Muscle of back (tissue), 11 donors: ENCODE results near the gene PLGRKT. TPM values are rescaled to one million over a fixed set of nuclear protein-coding genes. Genes with fewer than 3 reads are reported as not detected.
"Not testable (repeated sequence)": the region's sequence is repeated elsewhere in the genome, so short reads cannot be mapped to it uniquely, and the experiment has no call there.

ENCODE experiments used
- DNase-seq, 3 donors: peaks; one replicate each; pipeline versions ENCODE4 v3.0.0 to v3.0.0-alpha.2; 2013
- polyA plus RNA-seq, 10 donors: library from polyadenylated mRNA; unstranded; fragments of 120-200 nt; gene quantifications; one replicate each; pipeline ENCODE4 v1.2.1, GENCODE V29; 2013; ENCODE audit not compliant: insufficient read length in 10 of 10

The PLGRKT gene
- polyA plus RNA-seq, 10 donors, result 26.3 to 35.3 (median 33.2) TPM

- DNase-seq, result peak in 1 of 3 donors; percentile 68
These were observed 48.5 kb downstream of the PLGRKT start for GRCh38 chr9:5389109-5389732.

- peak in 1 of 3 donors; percentile 9 for DNase-seq
These were observed 49.5 kb downstream of the PLGRKT start for GRCh38 chr9:5388026-5388819.

GRCh38 chr9:5384436-5384835 lies 53.3 kb downstream of the PLGRKT start:
- DNase-seq, result no peak

- no peak for DNase-seq
These were observed 55.2 kb downstream of the PLGRKT start for GRCh38 chr9:5382479-5382878.

- no peak for DNase-seq
These were observed 61.8 kb downstream of the PLGRKT start for GRCh38 chr9:5375790-5376477.

GRCh38 chr9:5375091-5375490 lies 62.6 kb downstream of the PLGRKT start:
- no peak for DNase-seq

- peak in 1 of 3 donors; percentile 17 for DNase-seq
These were observed 73.3 kb downstream of the PLGRKT start for GRCh38 chr9:5364294-5365024.

GRCh38 chr9:5361326-5362010 lies 76.3 kb downstream of the PLGRKT start:
- DNase-seq, result peak; percentile 23 to 37 (median 26)

- no peak for DNase-seq
These were observed 77.4 kb downstream of the PLGRKT start for GRCh38 chr9:5360341-5360740.

- peak in 2 of 3 donors; percentile 15 to 21 for DNase-seq
These were observed 80.2 kb downstream of the PLGRKT start for GRCh38 chr9:5357431-5358105.

GRCh38 chr9:5355817-5356216 lies 81.9 kb downstream of the PLGRKT start:
- DNase-seq, result no peak

GRCh38 chr9:5355226-5355625 lies 82.5 kb downstream of the PLGRKT start:
- no peak for DNase-seq

- no peak for DNase-seq
These were observed 83.5 kb downstream of the PLGRKT start for GRCh38 chr9:5354184-5354583.

- no peak for DNase-seq
These were observed 85.0 kb downstream of the PLGRKT start for GRCh38 chr9:5352637-5353248.

- not testable (repeated sequence) for DNase-seq
These were observed 98.4 kb downstream of the PLGRKT start, which contains the start of gene RLN1 for GRCh38 chr9:5338992-5339981. Gene RLN1 (minus strand): TSS chr9:5339876. CDS start chr9:5339746, 130 bp downstream.

GRCh38 chr9:5336688-5337087 lies 101.0 kb downstream of the PLGRKT start:
- DNase-seq, result no peak

GRCh38 chr9:5331276-5331675 lies 106.4 kb downstream of the PLGRKT start:
- not testable (repeated sequence) for DNase-seq

- no peak for DNase-seq
These were observed 110.7 kb downstream of the PLGRKT start for GRCh38 chr9:5326893-5327548.
